HG02840 (cell line): ENCODE measurements around the gene GTSF1L.
"Not testable (repeated sequence)": the region's sequence is repeated elsewhere in the genome, so short reads cannot be mapped to it uniquely, and the experiment has no call there.

Experiments
- ATAC-seq: cut with Tn5 transposase; IDR thresholded peaks from one replicate; pipeline ENCODE4 v1.9.1; 2021; ENCODE audit warnings: mild to moderate bottlenecking, moderate library complexity, moderate number of reproducible peaks; ENCODE audit not compliant: unreplicated experiment, low FRiP score

The GTSF1L gene

DNA sequence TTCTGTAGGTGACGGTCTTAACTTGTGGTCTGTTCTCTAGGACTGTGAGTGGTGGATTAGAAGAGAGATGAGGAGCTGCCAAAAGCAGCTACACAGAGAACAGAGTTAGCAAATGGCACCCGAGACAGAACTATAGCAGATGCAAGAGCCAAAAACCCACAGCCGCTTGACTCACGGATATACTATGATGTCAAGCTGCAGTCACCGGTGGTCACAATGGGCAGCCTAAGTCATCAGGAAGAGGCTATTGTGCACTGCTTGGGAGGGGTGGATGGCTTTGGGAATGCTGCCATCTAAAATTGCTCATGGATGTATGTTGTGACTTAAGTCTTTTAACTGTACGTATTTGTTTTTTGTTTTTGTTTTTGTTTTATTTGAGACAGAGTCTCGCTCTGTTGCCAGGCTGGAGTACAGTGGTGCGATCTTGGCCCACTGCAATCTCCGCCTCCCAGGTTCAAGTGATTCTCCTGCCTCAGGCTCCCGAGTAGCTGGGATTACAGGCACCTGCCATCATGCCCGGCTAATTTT, at the start of gene GTSF1L:
Gene GTSF1L, minus strand, starts transcription at position 192 of the 528 bp plus-strand sequence. CDS start 308 bp downstream, outside the sequence.
- ATAC-seq = no peak

DNA sequence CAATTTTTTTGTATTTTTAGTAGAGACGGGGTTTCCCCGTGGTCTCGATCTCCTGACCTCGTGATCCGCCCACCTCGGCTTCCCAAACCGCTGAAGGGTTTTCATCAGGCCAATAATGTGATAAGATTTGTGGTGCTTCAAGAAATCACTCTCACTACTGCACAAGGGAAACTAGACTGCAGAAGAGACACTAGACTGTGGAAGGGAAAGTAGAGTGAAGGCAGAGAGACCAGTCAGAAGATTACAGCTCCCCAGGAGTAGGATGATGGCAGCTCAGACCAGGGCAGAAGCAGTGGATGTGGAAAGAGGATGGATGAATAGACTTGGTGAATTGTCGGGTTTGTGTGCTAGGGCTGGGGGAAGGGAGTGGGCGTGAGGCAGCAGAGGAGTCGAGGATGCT, 48.0 kb upstream of the GTSF1L start:
- no peak for ATAC-seq

DNA sequence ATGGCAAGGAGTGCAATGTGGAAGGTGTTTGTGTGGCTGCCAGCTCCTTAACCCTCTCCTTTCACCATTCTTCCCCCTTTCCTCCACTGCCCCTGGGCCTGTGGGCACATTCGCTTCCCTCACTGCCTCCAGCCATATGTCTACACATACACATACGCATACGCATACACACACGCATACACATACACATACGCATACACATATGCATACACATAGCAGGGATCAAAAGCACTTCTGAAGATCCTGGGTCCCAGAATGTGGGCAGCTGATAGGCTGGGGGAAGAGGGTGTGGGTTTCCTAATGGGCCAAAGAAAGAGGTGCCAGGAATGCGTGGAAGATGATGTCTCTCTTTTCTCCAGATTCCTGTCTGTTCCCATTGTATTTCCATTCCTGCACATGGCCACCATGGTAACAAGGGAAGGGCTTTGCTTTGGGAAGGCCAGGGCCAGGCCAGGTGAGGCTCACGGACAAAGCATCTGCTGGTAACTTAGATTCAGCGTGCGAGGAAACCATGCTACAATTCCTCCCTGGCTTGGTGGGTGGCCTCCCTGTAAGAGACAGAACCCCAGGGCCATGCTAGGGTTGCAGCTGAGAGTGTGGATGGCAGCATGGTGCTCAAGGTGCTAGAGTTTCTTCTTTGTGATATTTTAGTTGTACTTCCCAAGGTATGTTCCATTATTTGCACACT, 44.8 kb upstream of the GTSF1L start:
- ATAC-seq = no peak

DNA sequence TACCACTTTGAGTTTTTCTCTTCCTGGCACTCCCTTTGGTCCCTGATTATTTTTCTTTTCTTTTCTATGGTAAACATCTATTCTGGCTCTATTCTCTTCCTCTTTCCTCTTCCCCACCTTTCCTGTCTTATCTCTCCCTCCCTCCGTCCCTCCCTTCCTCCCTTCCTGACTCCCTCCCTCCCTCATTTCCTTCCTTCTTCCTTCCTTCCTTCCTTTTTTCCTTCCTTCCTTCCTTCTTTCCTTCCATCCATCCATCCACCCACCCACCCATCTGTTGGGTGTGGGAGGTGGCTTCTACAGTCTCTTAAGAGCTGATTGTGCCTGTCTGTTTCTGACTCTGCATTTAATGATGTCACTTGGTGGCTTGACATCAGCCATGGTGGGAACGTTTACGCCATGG, 43.5 kb upstream of the GTSF1L start:
- no peak for ATAC-seq

DNA sequence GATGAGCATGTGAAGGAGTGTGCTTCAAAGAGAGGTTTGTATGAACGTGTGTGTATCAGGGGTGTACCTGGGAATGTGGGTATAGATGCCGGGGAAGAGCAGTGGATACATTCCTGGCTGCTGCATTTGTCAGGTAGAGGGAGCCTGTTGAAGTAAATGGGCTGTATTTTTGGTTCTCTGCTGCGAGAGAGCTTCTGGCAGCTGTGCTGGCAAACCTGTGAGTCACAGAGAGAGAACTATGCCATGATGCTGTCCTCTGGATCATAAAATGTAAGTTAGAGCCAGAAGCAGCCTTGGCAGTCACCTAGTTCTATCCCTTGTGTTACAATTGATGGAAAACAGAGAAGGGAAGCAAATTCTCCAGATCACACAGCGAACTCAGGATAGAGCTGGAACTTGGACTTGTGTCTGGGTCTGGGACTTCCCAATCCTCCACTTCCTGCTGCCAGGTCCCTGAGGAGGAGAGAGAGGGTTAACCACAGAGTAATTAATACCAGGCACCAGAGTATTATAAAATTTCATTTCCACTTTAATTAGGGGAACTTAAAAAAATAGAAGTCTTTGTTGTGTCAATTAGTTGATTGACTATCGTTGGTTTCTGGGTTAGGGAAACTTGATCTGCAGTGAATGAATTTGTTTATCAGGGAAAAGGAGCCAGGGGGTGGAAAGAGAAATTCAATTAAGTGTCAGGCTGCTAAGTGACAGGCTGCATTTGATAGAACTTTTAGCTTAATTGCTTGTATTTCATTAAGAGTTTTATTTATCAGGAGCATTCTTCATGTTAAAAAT, 41.1 kb upstream of the GTSF1L start:
- ATAC-seq = no peak

DNA sequence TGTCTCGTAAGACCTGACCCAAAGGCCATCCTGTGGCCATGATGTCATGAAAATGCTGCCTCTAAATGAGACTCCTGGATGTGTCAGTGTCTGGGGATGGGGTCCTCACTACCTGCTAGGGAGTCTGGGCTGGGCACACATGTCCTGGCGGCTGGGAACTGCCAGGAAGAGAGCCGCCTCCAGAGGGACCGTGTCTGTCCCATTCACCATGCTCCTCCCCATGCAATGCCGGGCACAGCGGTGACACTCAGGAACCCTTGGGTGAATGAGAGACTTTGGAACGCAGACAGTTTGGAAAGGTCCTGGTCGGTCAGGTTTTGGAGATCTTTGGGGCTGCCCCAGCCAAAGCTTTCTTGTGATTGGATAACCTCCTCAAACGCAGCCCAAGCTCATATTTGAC, 40.1 kb upstream of the GTSF1L start:
- ATAC-seq = no peak

DNA sequence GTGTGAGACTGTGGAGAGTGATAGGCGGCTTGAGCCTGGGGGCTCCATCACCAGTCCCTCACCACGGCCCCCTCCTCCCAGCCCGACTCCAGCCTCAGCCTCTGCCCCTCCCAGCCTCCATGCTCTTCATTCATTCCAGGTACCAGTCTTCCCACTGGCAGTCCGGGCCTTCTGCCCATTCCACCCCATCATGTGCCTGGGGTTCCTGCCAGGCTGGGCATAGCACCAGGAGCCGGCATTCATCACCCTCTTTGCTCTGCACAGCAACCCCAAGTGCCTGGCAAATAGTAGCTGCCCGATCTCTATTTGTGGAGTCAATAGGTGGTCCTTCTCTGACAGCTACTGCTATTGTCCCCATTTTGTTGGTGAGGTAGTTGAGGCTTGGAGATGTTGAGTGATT, 39.6 kb upstream of the GTSF1L start:
- no peak for ATAC-seq

DNA sequence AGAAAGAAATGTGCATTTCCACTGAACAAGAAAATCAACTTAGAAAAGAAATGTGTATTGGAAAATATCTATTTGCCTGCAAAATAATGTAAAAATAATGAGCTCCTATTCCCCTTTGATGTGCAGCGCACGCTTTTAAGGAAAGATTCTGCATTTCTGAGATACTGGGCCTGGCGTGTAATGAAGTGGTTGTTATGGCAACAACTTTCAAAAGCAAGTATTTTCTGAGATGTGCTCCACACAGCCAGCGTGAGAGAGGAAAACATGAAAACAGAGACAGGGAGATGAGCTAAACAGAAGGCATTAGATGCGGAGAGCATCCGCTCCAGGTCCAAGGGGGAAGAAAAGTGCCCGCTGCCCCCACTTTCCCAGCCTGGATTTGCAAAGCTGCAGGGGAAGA, 39.1 kb upstream of the GTSF1L start:
- no peak for ATAC-seq

DNA sequence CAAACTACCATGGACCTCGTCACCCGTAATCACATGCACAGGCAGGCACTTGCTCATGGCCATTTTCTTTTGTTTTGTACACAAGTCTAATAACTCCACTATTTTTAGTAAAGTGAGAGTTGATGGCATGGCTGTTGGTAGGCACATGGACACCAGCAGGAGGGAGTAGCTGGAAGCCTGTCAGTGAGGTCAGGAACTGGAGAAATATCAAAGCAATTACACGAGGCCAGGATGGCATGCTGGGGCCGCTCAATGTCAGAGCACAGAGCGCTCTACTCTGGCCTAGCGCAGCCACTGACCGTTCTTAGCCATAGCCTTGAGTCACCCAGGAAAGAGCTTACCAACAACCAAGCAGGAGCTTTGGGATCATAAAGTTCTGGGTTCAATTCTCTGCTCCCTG, 36.1 kb upstream of the GTSF1L start:
- ATAC-seq = no peak

DNA sequence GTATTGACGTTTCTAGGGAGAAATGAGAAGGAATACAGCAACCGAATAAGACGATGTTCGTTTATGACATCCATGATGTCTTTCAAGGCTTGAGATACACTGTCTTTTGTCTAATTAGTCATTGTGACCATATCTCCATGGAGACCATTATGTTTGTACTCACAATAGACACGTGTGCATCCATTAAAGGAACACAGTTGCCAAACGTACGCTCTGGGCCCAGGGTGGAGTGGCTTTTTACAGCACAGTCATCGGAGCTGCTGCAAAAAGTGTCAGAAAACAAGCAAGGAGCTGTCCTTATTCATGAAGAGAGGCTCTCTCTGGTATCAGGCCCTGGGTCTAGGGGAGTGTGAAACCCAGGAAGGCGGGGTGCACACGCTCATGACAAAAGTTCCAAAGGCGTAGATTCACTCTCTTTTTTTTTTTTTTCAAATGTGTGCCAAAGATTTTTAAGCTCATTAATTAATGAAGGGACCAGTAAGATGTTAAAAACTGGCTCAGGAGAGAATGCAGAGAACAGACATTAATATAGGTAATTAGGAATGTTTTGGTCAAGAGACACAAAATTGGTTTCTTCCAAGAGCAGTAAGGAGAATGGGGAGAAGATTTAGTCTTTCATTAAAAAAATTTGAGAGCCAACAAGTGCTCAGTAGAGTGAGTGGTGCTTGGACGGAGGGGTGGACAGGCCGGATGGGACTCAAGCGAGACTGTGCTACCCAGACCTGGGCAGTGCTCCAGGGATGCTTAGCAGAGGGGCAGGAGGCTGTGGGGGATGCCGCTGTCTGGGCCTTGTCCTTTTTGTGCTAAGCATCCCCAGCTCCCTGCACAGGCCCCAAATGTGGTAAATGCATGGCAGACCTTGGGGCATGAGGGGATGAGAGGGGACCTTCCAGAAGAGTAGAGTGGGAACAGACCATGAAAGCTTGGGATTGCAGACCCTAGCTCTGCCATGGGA, 34.9 kb upstream of the GTSF1L start:
- ATAC-seq = no peak

DNA sequence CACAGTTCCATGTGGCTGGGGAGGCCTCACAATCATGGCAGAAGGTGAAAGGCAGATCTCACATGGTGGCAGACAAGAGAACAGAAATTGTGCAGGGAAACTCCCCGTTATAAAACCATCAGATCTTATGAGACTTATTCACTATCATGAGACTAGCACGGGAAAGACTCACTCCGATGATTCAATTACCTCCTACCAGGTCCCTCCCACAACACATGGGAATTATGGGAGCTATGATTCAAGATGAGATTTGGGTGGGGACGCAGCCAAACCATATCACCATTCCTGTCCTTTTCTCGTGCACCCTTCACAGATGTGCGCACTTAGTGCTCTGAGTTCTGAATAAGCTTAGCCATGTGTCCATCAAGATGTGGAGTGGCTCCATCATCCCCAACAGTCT, 31.1 kb upstream of the GTSF1L start:
- not testable (repeated sequence) for ATAC-seq

DNA sequence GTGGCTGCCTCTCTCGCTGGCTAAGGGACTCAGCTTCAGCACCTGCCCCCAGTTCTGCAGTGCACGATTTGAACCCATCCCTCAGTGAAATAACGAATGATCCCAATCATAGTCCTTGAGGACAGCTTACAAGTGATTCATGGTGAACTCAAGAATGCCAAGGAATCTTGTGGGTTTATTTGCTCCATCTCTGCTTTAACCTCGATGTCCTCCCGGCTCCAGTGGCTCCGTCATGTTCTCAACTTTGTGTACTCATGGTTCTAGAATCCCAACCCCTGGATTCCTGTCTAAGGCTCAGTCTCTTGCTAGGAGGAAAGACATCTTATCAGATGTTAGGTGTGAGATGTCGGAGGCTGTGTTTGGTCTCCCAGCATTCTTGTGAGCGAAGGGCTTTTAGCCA, 29.0 kb upstream of the GTSF1L start:
- no peak for ATAC-seq

DNA sequence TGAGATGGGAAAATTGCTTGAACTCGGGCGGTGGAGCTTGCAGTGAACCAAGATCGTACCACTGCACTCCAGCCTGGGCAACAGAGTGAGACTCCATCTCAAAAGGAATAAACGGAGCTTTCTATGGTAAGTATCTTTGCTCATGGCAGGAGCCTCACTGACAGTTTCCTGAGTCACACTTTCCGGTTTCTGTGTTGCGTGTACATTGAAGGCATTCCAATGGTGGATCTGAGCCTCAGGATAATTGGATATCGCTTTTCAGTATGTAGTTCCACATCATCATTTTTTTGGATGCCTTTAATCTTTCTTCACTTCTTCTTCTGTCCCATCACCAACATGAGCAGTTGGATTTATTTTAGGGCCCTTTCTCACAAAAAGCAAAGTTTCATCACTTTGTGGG, 28.6 kb upstream of the GTSF1L start:
- ATAC-seq = no peak

DNA sequence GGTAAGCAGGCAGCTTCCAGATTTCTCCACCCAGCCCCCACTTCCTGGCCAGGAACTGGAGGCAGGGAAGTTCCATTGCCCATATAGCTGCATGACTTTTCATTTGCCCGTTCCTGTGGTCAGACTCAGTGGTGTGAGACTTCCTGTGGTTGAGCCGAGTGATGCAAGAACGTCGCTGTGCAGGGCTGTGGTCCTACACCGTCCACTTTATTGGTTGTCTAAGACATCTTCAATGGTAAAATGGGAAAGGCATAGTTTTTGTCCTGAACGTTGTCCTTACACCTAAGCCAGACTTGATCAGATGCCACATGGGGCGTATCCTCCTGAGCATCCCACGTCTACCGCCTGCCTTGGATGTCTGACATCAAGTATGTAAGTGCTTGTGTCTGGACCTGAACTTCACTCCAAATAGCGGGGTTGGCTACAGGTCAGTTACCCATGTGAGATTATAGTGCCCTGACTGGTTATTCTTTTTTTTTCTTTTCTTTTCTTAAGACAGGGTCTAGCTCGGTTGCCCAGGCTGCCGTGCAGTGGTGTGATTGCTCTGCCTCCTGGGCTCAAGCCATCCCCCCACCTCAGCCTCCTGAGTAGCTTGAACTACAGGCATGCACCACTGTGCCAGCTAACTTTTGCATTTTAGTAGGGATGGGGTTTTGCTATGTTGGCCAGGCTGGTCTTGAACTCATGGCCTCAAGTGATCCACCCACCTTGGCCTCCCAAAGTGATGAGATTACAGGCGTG, 25.9 kb upstream of the GTSF1L start:
- peak; percentile 45 for ATAC-seq

DNA sequence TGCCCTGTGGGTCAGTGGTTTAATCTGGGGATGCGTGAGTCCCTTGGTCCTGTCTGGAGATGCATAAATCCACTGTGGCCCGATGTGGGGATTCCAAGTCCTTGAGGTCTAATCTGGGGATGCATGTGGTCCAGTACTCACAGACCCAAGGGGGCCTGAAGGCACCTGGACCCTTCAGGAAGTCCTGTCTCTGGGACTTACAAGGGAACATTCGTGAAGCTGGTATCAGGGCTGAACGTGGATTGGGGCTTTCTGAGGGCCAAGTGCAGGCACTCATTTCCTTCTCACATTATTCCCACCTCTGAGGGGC, 25.2 kb upstream of the GTSF1L start:
- no peak for ATAC-seq

DNA sequence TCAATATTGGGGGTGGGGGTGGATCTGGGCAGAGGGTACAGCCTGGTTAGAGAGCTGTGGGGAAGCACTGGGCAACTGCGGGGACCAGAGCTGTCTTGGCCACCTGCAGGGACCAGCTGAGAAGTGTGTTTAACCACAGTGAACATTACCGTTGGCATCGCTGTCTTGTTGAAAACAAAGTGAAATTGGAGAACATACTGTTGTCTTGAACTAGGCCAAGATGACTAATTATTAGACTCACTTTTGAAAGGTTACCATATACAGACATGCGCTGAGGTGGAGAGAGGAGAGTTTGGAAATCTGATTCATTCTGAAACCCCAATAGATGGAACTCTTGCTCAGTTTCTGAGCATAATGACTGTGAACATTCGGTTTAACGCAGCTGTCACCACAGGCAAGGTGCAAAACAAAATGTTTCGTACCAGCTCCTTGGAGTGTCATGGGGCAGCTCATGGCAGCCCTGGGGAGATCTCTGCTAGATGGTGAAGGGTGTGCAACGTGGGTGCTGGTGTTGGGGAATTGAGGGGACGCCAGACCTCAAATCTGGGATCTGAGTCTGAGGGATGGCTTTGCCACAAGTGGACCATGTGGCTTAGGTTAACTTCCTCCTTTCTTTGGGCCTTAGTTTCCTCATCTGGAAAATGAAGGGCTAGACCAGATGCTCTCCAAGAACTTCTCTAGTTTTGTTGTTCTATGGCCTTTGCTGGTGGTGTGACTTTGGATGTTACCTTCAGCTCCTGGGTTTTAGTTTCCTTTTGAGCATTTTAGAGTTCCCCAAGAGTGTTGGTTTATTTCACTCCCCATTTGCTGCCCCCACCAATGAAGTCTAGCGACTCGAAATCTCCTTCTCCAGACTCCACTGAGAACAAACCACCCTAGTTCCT, 24.6 kb upstream of the GTSF1L start:
- peak; percentile 78 for ATAC-seq

DNA sequence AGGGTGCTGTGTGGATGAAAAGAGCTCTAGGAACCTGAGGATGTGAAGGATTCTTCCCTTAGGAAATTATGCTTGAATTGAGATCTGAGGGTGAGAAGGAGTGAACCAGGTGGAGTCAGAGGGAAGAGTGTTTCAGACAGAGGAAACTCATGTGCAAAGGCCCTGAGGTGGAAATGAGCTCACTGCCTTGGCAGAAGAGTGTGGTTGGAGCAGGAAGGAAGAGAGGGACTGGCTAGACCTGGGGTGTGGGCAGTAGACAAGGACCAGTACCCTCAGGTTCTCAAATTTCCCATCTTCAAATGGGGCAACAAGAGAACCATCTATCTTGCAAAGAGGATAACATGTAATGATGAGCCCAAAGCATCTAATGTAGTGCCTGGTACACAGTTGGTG, 24.0 kb upstream of the GTSF1L start:
- ATAC-seq = no peak

DNA sequence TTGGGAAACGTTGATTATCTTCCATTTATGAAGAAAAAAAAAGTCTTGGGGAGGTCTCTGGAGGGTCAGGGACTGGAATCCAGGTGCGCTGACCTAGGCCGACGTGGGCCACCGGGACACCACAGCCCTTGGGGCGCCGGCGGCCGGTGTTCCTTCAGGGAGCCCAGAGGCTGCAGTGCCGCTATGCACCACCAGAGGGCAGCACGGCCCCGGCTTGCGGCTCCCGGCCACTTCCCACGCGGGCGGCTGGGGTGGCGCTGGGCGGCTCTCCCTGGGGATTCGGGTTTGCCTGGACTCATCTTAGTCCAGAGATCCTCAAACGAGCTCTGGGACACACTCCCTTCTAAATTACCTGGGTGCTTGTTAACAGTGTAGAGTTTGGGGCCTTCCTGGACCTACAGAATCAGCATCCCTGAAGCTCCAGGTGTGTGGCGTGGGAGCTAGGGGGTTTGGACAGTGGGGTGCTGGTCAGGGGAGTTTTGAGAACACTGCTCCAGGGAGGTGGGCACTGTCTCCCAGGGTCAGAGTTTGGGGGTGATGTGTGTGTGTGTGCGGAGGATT, 23.0 kb upstream of the GTSF1L start:
- ATAC-seq = no peak

DNA sequence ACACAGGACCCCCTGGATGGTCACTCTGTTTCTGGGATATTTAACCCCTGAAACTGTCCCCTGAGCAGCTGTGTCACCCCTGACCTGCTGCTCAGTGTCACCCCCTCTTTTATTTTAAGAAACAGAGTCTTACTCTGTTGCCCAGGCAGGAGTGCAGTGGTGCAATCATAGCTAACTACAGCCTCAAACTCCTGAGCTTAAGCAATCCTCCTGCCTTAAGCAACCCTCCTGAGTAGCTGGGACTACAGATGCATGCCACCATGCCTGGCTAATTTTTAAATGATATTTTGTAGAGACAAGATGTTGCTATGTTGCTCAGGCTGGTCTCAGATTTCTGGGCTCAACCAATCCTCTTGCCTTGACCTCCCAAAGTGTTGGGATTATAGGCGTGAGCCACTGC, 21.5 kb upstream of the GTSF1L start:
- no peak for ATAC-seq
